ENCODE measurements around the gene ARL15. TPM values are rescaled to one million over a fixed set of nuclear protein-coding genes. Genes with fewer than 3 reads are reported as not detected.

ARL15 gene
- total RNA-seq, 1 donor from 2014 or later: 16.9 TPM

DNA sequence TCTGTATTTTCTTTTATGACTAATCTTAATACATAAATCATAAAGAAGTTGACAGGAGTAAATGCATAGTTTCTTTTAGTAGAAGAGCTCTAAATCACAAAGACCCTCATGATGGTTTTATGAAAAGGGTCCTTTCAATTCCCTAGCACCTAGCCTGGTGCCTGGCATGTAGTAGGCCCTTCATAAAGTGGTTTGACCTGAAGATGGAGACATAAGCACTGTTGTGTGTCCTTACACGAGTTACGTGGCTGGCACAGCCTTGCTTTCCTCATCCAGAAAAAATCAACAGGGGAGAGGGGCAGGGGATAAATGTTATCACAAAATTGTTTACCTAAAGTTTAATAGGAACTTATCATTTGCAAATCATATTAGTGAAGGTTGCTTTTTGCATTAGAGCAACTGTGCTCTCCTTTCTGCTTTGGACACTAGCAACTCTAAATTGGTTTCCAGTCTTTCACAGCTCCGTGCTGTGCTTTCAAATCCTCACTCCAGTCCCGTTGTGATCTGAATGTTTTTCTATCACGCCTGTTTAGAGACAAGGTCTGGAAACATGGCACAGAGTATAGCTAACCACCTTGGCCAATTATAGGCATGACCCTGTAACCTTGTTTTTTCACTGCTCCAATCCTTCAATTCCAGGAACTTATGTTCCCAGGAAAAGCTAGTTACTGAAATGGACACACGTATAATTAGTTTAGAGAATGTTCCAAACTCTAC, 55.7 kb downstream of the ARL15 start:
- H3K4me3 Mint-ChIP-seq: no peak overlapping the region
- H3K27ac Mint-ChIP-seq: no peak overlapping the region
- H3K36me3 Mint-ChIP-seq: peaks cover 3% of the 10 kb centered on the region
- H3K27me3 Mint-ChIP-seq: no peaks in the 10 kb centered on the region
- H3K4me1 Mint-ChIP-seq (ENCODE audit: unreplicated experiment): peaks cover 6% of the 10 kb centered on the region
- no peak for DNase-seq (ENCODE audit: extremely low spot score, unreplicated experiment)
- H3K9me3 Mint-ChIP-seq: no peaks in the 10 kb centered on the region
- TF ChIP-seq, protein P1, sequence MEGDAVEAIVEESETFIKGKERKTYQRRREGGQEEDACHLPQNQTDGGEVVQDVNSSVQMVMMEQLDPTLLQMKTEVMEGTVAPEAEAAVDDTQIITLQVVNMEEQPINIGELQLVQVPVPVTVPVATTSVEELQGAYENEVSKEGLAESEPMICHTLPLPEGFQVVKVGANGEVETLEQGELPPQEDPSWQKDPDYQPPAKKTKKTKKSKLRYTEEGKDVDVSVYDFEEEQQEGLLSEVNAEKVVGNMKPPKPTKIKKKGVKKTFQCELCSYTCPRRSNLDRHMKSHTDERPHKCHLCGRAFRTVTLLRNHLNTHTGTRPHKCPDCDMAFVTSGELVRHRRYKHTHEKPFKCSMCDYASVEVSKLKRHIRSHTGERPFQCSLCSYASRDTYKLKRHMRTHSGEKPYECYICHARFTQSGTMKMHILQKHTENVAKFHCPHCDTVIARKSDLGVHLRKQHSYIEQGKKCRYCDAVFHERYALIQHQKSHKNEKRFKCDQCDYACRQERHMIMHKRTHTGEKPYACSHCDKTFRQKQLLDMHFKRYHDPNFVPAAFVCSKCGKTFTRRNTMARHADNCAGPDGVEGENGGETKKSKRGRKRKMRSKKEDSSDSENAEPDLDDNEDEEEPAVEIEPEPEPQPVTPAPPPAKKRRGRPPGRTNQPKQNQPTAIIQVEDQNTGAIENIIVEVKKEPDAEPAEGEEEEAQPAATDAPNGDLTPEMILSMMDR (conservative IDR thresholded peaks at IDR 0.05): no peak

GRCh38 chr5:54251981-54252380, 58.4 kb downstream of the ARL15 start:
- no peaks in the 10 kb centered on the region for H3K27me3 Mint-ChIP-seq
- no peak overlapping the region for H3K27ac Mint-ChIP-seq
- H3K9me3 Mint-ChIP-seq: no peaks in the 10 kb centered on the region
- DNase-seq (ENCODE audit: extremely low spot score, unreplicated experiment): no peak
- peaks cover 3% of the 10 kb centered on the region for H3K36me3 Mint-ChIP-seq
- H3K4me3 Mint-ChIP-seq: no peak overlapping the region
- TF ChIP-seq, protein P1 (conservative IDR thresholded peaks at IDR 0.05): no peak
- H3K4me1 Mint-ChIP-seq (ENCODE audit: unreplicated experiment): no peaks in the 10 kb centered on the region

GRCh38 chr5:54249210-54250028, 61.0 kb downstream of the ARL15 start:
- no peak for DNase-seq (ENCODE audit: extremely low spot score, unreplicated experiment)
- Mint-ChIP-seq H3K36me3 (no peaks in the 10 kb centered on the region), H3K27ac (no peak overlapping the region), H3K4me1 (ENCODE audit: unreplicated experiment) (no peaks in the 10 kb centered on the region), H3K9me3 (no peaks in the 10 kb centered on the region), H3K27me3 (no peaks in the 10 kb centered on the region), H3K4me3 (no peak overlapping the region)
- TF ChIP-seq, protein P1 (conservative IDR thresholded peaks at IDR 0.05): no peak

- TF ChIP-seq, protein P1 (conservative IDR thresholded peaks at IDR 0.05): no peak
- no peak overlapping the region for H3K27ac Mint-ChIP-seq
- no peaks in the 10 kb centered on the region for H3K36me3 Mint-ChIP-seq
Observed at GRCh38 chr5:54247226-54247625, 63.1 kb downstream of the ARL15 start.

GRCh38 chr5:54243483-54244080, 66.8 kb downstream of the ARL15 start:
- Mint-ChIP-seq H3K9me3 (no peaks in the 10 kb centered on the region), H3K27me3 (no peaks in the 10 kb centered on the region), H3K4me3 (no peak overlapping the region), H3K4me1 (ENCODE audit: unreplicated experiment) (no peaks in the 10 kb centered on the region), H3K36me3 (no peaks in the 10 kb centered on the region), H3K27ac (no peak overlapping the region)
- DNase-seq (ENCODE audit: extremely low spot score, unreplicated experiment): no peak
- TF ChIP-seq, protein P1 (conservative IDR thresholded peaks at IDR 0.05): peak; percentile 87

More at GRCh38 chr5:54247226-54247625, 63.1 kb downstream of the ARL15 start:
- Mint-ChIP-seq H3K4me1 (ENCODE audit: unreplicated experiment) (no peaks in the 10 kb centered on the region), H3K27me3 (no peaks in the 10 kb centered on the region), H3K9me3 (no peaks in the 10 kb centered on the region), H3K4me3 (no peak overlapping the region)
- no peak for DNase-seq (ENCODE audit: extremely low spot score, unreplicated experiment)
